ENCODE results near the gene SDF4. TPM values are rescaled to one million over a fixed set of nuclear protein-coding genes. Genes with fewer than 3 reads are reported as not detected.

SDF4 gene
- total RNA-seq, 6 donors from 2014 or later = 79.0 to 172 (median 148) TPM

GRCh38 chr1:1171161-1171545, 60.6 kb downstream of the SDF4 start:
- Histone ChIP-seq H3K4me3 (no peak overlapping the region), H3K27ac (no peak overlapping the region), H3K27me3 (peaks cover 0 to 8% (median 1%) of the 10 kb centered on the region in 4 donors), H3K9me3 (no peaks in the 10 kb centered on the region), H3K4me1 (peaks cover 2 to 21% (median 13%) of the 10 kb centered on the region in 4 donors), H3K36me3 (peaks cover 0 to 3% (median 0%) of the 10 kb centered on the region in 4 donors)
- ATAC-seq (ENCODE audit: low FRiP score in 2 of 2) (no peak), DNase-seq (no peak)
- TF ChIP-seq POLR2A (IDR thresholded peaks at IDR 0.05) = no peak
- no peak for TF ChIP-seq EP300 (IDR thresholded peaks at IDR 0.05)
- TF ChIP-seq POLR2AphosphoS5 (IDR thresholded peaks at IDR 0.05) = no peak
- TF ChIP-seq CTCF (IDR thresholded peaks at IDR 0.05) = no peak
- WGBS, 2 donors = 75% methylated on average over 7 of the region's 12 CpGs; no CpG with 5 or more reads in 1 of the 2 donors

GRCh38 chr1:1170215-1171091, 61.3 kb downstream of the SDF4 start:
- TF ChIP-seq POLR2A (IDR thresholded peaks at IDR 0.05) (no peak), POLR2AphosphoS5 (IDR thresholded peaks at IDR 0.05) (no peak), EP300 (IDR thresholded peaks at IDR 0.05) (no peak), CTCF (IDR thresholded peaks at IDR 0.05) (no peak)
- H3K4me3 ChIP-seq = no peak overlapping the region
- H3K27me3 ChIP-seq = peaks cover 0 to 8% (median 1%) of the 10 kb centered on the region in 4 donors
- no peak overlapping the region for H3K27ac ChIP-seq
- H3K9me3 ChIP-seq = no peaks in the 10 kb centered on the region
- no peak for ATAC-seq (ENCODE audit: low FRiP score in 2 of 2)
- WGBS, 2 donors = 24 to 59% methylated on average over 11 to 24 of the region's 26 CpGs
- peaks cover 2 to 23% (median 18%) of the 10 kb centered on the region in 4 donors for H3K4me1 ChIP-seq
- peaks cover 0 to 3% (median 0%) of the 10 kb centered on the region in 4 donors for H3K36me3 ChIP-seq
- DNase-seq = peak in 1 of 2 donors; percentile 71

GRCh38 chr1:1169429-1170214, 62.2 kb downstream of the SDF4 start:
- ATAC-seq (ENCODE audit: low FRiP score in 2 of 2) (no peak), DNase-seq (peak in 1 of 2 donors; percentile 84)
- Histone ChIP-seq H3K9me3 (no peaks in the 10 kb centered on the region), H3K27me3 (peaks cover 0 to 8% (median 1%) of the 10 kb centered on the region in 4 donors), H3K36me3 (peaks cover 0 to 3% (median 0%) of the 10 kb centered on the region in 4 donors), H3K27ac (no peak overlapping the region), H3K4me3 (no peak overlapping the region), H3K4me1 (peaks cover 2 to 27% (median 19%) of the 10 kb centered on the region in 4 donors)
- 57 to 79% methylated on average over 8 to 21 of the region's 32 CpGs for WGBS, 2 donors
- no peak for TF ChIP-seq EP300 (IDR thresholded peaks at IDR 0.05)
- no peak for TF ChIP-seq POLR2A (IDR thresholded peaks at IDR 0.05)
- TF ChIP-seq POLR2AphosphoS5 (IDR thresholded peaks at IDR 0.05) = no peak
- TF ChIP-seq CTCF (IDR thresholded peaks at IDR 0.05) = no peak

GRCh38 chr1:1168451-1169411, 63.1 kb downstream of the SDF4 start:
- Histone ChIP-seq H3K27ac (no peak overlapping the region), H3K4me3 (no peak overlapping the region), H3K36me3 (peaks cover 0 to 3% (median 0%) of the 10 kb centered on the region in 4 donors), H3K4me1 (peaks cover 2 to 23% (median 17%) of the 10 kb centered on the region in 4 donors), H3K27me3 (peaks cover 0 to 8% (median under 1%) of the 10 kb centered on the region in 4 donors), H3K9me3 (no peaks in the 10 kb centered on the region)
- TF ChIP-seq EP300 (IDR thresholded peaks at IDR 0.05) (no peak), POLR2A (IDR thresholded peaks at IDR 0.05) (no peak)
- no peak for ATAC-seq (ENCODE audit: low FRiP score in 2 of 2)
- 76 to 88% methylated on average over 10 to 35 of the region's 37 CpGs for WGBS, 2 donors
- peak in 1 of 2 donors; percentile 77 for DNase-seq

All from upper lobe of left lung (tissue), 6 donors.